Femur (tissue), 1 donor: ENCODE data around the gene MTOR.
A peak's percentile ranks its signal among the peaks of the same experiment; 100 is the strongest.
"Not testable (repeated sequence)": the region's sequence is repeated elsewhere in the genome, so short reads cannot be mapped to it uniquely, and the experiment has no call there.

Experiments used
- DNase-seq: peaks from one replicate; pipeline ENCODE4 v3.0.0-alpha.2; 2017

Gene MTOR

DNA sequence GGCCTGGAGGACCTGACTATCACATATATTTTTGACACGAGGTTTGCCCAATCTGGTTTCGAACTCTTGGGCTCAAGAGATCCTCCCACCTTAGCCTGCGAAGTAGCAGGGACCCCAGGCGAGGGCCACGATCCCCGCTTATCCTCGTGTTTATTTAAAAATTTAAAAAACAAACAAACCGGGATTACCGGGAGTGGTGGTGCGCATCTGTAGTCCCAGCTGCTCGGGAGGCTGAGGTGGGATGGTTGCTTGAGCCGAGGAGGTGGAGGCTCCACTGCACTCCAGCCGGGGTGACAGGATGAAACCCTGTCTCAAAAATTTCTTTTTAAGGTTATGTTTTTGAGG, 162.2 kb downstream of the MTOR start:
- no peak for DNase-seq

DNA sequence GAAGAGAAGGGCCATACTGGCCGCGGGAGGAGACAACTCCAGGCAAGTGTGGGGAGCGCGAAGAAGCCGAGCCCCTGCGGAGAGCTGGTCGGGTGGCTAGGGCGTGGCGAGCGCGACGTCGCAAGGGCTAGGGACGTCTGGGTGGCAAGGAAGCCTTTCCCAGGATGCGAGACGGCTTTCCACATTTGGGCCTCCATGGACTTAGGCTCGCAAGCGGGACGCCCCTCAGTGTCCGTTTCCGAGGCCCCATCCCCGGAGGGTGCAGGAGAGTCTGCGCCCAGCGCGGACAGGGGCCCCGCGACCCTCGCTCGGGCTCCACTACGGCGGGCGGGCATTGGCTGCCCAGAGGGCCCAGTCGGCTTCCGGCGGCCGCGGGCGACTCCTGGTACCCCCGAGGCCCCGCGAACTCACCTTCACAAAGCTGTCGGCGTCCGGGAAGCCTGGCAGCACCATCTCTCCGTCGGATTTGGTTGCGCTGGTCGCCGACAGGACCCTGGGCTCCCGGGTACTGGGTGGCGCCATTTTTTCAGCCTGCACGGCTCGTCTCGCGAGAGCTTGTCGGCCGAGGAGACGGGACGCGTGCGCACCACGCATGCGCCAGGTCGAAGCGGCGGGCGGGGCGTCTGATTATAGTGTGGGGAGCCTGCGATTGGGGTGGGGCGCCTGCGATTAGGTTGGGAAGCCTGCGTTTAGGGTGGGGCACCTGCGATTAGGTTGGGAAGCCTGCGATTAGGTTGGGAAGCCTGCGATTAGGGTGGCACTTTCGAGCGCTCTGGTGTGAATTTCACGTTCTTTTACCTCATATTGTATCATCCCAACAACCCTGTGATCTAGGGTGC, 162.8 kb downstream of the MTOR start, which contains the start of gene EXOSC10:
Gene EXOSC10 (minus strand): TSS at position 560 of the 839 bp plus-strand sequence. CDS start 38 bp downstream, at position 522.
- DNase-seq: peak; percentile 95

DNA sequence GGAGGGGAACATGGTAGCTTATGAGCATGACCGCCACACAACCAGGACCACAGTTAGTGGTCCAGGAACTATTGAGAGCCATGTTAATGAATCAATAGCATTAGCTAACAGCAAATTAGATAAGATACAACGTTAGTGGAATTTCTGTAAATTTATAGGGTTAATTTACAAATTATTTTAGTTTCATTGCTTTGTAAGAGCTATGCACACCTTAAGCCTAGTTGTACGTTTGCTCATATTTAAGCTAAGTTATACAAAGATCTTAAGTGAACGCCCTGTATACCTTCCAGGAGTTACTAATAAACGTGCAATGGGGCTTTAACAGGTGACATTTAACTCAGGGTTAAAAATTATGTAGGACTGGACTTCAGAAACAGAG, 163.4 kb downstream of the MTOR start:
- DNase-seq: no peak

- DNase-seq: not testable (repeated sequence)
Observed at GRCh38 chr1:11083784-11084183, 178.6 kb downstream of the MTOR start.

DNA sequence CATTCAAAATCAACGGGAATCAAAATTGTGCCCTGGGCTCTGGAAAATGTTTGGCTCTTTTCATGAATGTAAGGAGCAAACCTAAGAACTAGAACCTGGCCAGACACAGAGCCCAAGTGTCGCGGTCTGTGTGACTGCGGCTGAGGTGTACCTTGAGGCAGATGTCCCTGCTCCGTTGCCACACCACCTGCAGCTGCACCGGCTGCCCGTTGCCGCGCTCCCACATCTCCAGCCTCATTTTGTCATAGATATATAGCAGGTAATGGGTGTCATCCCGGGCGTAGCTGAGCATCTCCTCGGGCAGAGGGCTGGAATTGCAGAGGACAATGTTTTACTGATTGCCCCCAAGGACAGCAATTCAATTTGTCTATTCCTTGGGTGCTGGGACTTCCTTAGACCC, 181.4 kb downstream of the MTOR start:
- DNase-seq: no peak

- DNase-seq: no peak
Observed at GRCh38 chr1:11078631-11079030, 183.7 kb downstream of the MTOR start.

DNA sequence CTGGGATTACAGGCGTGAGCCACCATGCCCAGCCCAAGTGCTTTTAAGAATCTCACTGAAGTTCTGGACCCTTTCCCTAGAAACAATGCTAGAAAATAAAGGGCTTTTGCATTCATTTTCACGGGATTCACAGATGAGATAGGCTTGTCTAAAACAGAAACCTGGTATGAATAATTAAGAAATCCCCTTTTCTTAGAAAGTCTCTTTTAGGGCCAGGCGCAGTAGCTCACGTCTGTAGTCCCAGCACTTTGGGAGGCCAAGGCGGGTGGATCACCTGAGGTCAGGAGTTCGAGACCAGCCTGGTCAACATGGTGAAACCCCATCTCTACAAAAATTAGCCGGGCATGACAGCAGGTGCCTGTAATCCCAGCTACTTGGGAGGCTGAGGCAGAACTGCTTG, 189.0 kb downstream of the MTOR start:
- DNase-seq: not testable (repeated sequence)

GRCh38 chr1:11072216-11072917, 190.0 kb downstream of the MTOR start:
- DNase-seq: no peak

DNA sequence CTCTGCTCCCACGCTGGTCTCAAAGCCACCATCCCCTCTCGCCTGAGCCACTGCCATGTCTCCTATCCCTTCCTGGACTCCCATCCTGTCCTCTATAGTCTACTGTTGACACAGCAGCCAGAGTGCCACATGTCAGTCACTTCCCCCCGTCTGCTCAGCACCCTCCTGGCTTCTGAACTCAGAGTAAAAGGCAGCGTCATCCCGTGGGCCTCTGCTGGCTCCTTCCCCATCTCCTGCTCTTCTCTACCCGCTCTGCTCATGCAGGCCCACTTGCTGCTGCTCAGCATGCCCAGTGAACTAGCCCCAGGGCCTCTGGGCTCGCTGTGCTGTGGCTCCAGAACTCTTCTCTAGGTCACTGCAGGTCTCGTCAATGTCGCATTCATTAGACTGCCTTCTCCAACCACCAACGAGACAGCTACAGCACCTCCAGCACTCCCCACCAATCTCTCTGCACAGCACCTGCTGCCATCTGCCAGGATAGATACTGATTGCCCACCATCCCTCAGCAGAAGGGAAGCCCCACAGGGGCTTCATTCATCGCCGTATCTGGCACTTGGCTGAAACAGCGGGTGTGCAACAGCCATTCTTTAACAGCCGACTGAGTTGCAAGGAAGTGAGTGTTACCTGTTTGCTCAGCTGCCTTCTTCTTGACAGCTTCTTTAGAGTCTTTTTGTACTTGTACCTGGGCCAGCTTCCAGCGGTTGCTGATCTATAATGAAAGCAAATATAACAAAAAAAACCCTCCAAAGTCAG, 190.7 kb downstream of the MTOR start:
- no peak for DNase-seq

- DNase-seq: no peak
Observed at GRCh38 chr1:11070876-11071275, 191.5 kb downstream of the MTOR start.

GRCh38 chr1:11068600-11069473, 193.5 kb downstream of the MTOR start:
- DNase-seq: no peak

- no peak for DNase-seq
Observed at GRCh38 chr1:11067716-11068599, 194.4 kb downstream of the MTOR start.

GRCh38 chr1:11065796-11066195, 196.6 kb downstream of the MTOR start:
- no peak for DNase-seq

GRCh38 chr1:11064942-11065341, 197.4 kb downstream of the MTOR start:
- no peak for DNase-seq

DNA sequence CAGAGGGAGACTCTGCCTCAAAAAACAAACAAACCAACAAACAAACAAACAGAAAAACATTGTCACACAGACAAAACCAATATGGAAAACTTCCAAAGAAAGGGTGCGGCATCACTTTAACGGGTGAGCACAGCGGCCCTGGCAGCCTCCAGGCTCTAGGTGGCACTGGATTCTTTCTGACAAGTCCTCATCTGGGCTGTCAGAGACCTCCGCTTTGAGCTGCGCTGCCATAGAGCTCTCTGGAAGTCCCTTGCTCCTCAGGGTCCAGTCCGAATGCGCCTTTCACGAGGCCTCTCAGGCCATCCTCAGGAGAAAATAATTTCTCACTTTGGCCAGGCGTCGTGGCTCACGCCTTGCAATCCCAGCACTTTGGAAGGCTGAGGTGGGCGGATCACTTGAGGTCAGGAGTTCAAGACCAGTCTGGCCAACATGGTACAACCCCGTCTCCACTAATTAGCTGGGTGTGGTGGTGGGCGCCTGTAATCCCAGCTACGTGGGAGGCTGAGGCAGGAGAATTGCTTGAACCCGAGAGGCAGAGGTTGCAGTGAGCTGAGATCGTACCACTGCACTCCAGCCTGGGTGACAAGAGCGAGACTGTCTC, 198.3 kb downstream of the MTOR start:
- DNase-seq: not testable (repeated sequence)

DNA sequence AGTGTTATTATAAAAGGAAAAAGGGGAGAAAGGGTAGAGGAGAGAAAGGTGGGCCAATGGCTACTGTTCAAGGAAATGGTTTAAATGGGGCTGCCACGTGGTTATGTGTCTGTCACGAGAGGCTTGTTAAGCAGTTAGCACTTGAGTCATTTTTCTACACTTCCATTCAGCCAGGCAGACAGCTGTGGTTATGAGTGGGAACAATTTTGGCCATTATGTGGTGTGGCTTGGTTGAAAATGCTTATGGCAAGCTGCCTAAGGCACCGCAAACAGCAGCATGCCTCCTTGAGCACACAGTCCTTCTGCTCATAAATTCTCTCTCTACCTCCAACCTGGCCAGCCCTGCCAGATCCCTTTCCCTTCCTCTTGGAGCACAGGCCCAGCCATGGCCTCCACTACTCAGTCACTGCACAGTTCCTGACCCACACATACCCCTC, 199.4 kb downstream of the MTOR start:
- no peak for DNase-seq

DNA sequence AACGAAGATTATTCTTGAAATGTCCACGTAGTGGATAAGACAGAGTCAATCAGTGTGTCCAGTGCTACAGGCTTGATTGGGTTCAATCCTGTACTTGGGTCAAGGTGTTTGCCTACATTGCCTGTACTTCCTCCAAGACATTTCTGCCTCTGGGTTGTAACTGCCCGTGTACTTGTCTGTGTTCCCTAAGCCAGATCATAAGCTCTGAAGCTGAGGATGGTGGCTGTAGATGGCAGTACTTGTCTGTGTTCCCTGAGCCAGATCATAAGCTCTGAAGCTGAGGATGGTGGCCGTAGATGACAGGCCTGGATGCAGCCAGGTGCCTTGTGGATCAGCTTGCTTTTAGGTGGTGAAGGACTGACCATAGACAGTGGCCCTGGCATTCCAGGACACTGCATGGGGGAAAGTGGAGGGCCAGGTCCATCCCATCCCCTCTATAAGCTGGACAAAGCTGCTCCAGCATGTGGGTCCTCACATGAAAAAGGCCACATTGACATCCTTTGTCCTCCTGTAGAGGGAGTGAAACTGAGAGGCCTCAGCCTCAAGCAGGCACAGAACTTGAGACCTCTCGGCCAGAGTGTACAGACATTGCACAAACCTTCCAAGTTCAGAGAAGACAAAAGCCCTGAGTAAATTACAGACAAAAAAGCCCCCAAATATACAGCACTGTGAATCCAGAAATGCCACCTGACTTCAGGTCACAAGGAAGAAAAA, 200.5 kb downstream of the MTOR start:
- no peak for DNase-seq

GRCh38 chr1:11059968-11060830, 202.2 kb downstream of the MTOR start, which contains the start of gene SRM:
TSS of gene SRM (minus strand) at chr1:11060018. CDS start at chr1:11059943, 75 bp downstream.
- peak; percentile 94 for DNase-seq
